ENCODE results near the gene MTERF4.

- no peak for TF ChIP-seq CTCF (IDR thresholded peaks at IDR 0.05)
- TF ChIP-seq POLR2A (IDR thresholded peaks at IDR 0.05): no peak
- TF ChIP-seq POLR2AphosphoS5 (IDR thresholded peaks at IDR 0.05): no peak
Observed at GRCh38 chr2:241131531-241131930, 29.4 kb upstream of the MTERF4 start.

All from prostate gland (tissue), 2 donors.